SK-N-SH (cell line): ENCODE data around the gene CEP295NL. TPM values are rescaled to one million over a fixed set of nuclear protein-coding genes. Genes with fewer than 3 reads are reported as not detected.

Experiments used
- CHD2 ChIP-seq: fragments of 150-350 bp; IDR thresholded peaks from 2 replicates; pipeline ENCODE4 v1.6.1; 2018; ENCODE audit warnings: low read length; ENCODE audit not compliant: partially characterized antibody
- ELF1 ChIP-seq: IDR thresholded peaks from 2 replicates; pipeline ENCODE4 v1.4.0; 2012
- EP300 ChIP-seq, 2 experiments: IDR thresholded peaks; 2 replicates each; pipeline versions ENCODE4 v1.4.0 to v1.6.1; 2012; ENCODE audit warnings: borderline replicate concordance in 1 of 2, low read depth in 1 of 2, low read length in 1 of 2
- EZH2phosphoT487 ChIP-seq: fragments of 200-600 bp; sonication (generic); IDR thresholded peaks from 2 replicates; pipeline ENCODE4 v1.6.1; 2017; ENCODE audit warnings: low read depth, mixed run types, mild to moderate bottlenecking, antibody characterized with exemption, moderate library complexity, borderline replicate concordance
- FOSL2 ChIP-seq: IDR thresholded peaks from 2 replicates; pipeline ENCODE4 v1.4.0; 2012; ENCODE audit warnings: low read depth, mild to moderate bottlenecking, moderate library complexity, borderline replicate concordance
- FOXJ3 ChIP-seq: sonication (generic); formaldehyde crosslinking; IDR thresholded peaks from 2 replicates; pipeline ENCODE4 v1.5.1; 2020; ENCODE audit warnings: mild to moderate bottlenecking, missing genetic modification reagents
- FOXM1 ChIP-seq: IDR thresholded peaks from 2 replicates; pipeline ENCODE4 v1.4.0; 2012; ENCODE audit warnings: low read depth, mild to moderate bottlenecking
- GABPA ChIP-seq: IDR thresholded peaks from 2 replicates; pipeline ENCODE4 v1.4.0; 2012; ENCODE audit warnings: low read depth, mild to moderate bottlenecking
- JUND ChIP-seq: IDR thresholded peaks from 2 replicates; pipeline ENCODE4 v1.4.0; 2012
- MEF2A ChIP-seq: IDR thresholded peaks from 2 replicates; pipeline ENCODE4 v1.4.0; 2012; ENCODE audit warnings: low read depth, borderline replicate concordance
- MXI1 ChIP-seq: IDR thresholded peaks from 2 replicates; pipeline ENCODE4 v1.6.1; 2012; ENCODE audit warnings: mild to moderate bottlenecking, low read depth, low read length, improper control_type of control experiment
- NFIC ChIP-seq: IDR thresholded peaks from 2 replicates; pipeline ENCODE4 v1.4.0; 2012; ENCODE audit warnings: borderline replicate concordance
- NRF1 ChIP-seq: IDR thresholded peaks from 2 replicates; pipeline ENCODE4 v1.6.1; 2012; ENCODE audit warnings: low read depth, mild to moderate bottlenecking, low read length
- POLR2AphosphoS5 ChIP-seq: IDR thresholded peaks from 2 replicates; pipeline ENCODE4 v1.6.1; 2012; ENCODE audit warnings: low read depth, low read length
- RAD21 ChIP-seq: IDR thresholded peaks from 2 replicates; pipeline ENCODE4 v1.6.1; 2012; ENCODE audit warnings: mild to moderate bottlenecking, low read length
- RCOR1 ChIP-seq: fragments of 150-350 bp; IDR thresholded peaks from 2 replicates; pipeline ENCODE4 v1.6.1; 2017; ENCODE audit warnings: antibody characterized with exemption, low read length
- RFX5 ChIP-seq: IDR thresholded peaks from 2 replicates; pipeline ENCODE4 v1.6.1; 2012; ENCODE audit warnings: mild to moderate bottlenecking, improper control_type of control experiment, low read length
- RXRA ChIP-seq: IDR thresholded peaks from 2 replicates; pipeline ENCODE4 v1.4.0; 2012; ENCODE audit warnings: low read depth, mild to moderate bottlenecking, borderline replicate concordance
- SIN3A ChIP-seq: IDR thresholded peaks from 2 replicates; pipeline ENCODE4 v1.6.1; 2012; ENCODE audit warnings: low read depth, mild to moderate bottlenecking, low read length, moderate library complexity, borderline replicate concordance
- TAF1 ChIP-seq: IDR thresholded peaks from 2 replicates; pipeline ENCODE4 v1.6.1; 2012; ENCODE audit warnings: low read depth, mild to moderate bottlenecking, low read length, moderate library complexity, borderline replicate concordance
- TCF12 ChIP-seq: IDR thresholded peaks from 2 replicates; pipeline ENCODE4 v1.4.0; 2012
- TEAD4 ChIP-seq: IDR thresholded peaks from 2 replicates; pipeline ENCODE4 v1.4.0; 2012; ENCODE audit warnings: mild to moderate bottlenecking, borderline replicate concordance; ENCODE audit not compliant: insufficient read depth
- YY1 ChIP-seq: IDR thresholded peaks from 2 replicates; pipeline ENCODE4 v1.4.0; 2012; ENCODE audit warnings: low read depth, mild to moderate bottlenecking
- polyA plus RNA-seq, 3 experiments: library from polyadenylated mRNA; depleted of rRNA; stranded (reverse); fragments of >200 nt; gene quantifications; 2 replicates each; pipeline ENCODE4 v1.2.3, GENCODE V29; 2012
- TF ChIP-seq, protein P1 (sequence below): fragments of 200-600 bp; sonication (generic); IDR thresholded peaks from 2 replicates; pipeline ENCODE4 v1.6.1; 2017; ENCODE audit warnings: antibody characterized with exemption, mild to moderate bottlenecking, moderate library complexity
- TF ChIP-seq, protein P2 (sequence below): IDR thresholded peaks from 2 replicates; pipeline ENCODE4; 2012
- TF ChIP-seq, protein P3 (sequence below): IDR thresholded peaks from 2 replicates; pipeline ENCODE4 v1.4.0; 2012; ENCODE audit warnings: low read depth
- TF ChIP-seq, protein P4 (sequence below): IDR thresholded peaks from 2 replicates; pipeline ENCODE4 v1.4.0; 2012; ENCODE audit warnings: low read depth, borderline replicate concordance
- TF ChIP-seq, protein P5 (sequence below): fragments of 150-350 bp; IDR thresholded peaks from 2 replicates; pipeline ENCODE4 v1.6.1; 2017; ENCODE audit warnings: antibody characterized with exemption, low read length, low read depth, borderline replicate concordance

Gene CEP295NL
- polyA plus RNA-seq, 1 of the 3 experiments (the other 2 are of a cell fraction), result 0.35 TPM

DNA sequence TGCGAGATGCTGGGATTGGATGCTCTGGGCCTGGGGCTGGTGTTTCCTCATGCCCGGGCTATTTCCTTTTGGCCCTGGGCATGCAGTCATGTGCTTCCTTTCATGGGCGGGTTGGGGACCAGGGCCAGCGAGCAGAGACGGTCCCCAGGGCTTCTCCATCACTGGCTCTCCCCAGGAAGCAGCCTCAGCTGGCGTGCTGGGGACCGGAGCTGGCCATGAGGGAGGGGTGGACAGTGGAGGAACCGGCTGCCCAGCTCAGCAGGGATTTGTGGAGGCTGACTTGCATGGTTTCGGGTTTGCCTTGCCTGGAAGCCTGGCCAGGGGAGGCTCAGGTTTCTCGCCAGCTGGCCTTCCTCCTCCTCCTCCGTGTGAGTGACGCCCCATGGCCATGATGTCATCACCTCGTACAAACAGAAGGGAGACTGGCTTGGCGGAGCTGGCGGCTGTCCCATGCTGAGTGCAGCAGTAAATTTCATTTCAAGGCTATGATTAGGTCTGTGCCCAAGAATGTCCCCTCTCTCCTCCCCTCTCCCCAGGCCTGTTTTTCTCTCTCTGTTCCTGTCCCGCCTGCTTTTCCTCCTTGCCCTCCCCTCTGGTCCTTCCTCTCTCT is 31.1 kb upstream of the CEP295NL start (continued):
- TF ChIP-seq, protein P1, sequence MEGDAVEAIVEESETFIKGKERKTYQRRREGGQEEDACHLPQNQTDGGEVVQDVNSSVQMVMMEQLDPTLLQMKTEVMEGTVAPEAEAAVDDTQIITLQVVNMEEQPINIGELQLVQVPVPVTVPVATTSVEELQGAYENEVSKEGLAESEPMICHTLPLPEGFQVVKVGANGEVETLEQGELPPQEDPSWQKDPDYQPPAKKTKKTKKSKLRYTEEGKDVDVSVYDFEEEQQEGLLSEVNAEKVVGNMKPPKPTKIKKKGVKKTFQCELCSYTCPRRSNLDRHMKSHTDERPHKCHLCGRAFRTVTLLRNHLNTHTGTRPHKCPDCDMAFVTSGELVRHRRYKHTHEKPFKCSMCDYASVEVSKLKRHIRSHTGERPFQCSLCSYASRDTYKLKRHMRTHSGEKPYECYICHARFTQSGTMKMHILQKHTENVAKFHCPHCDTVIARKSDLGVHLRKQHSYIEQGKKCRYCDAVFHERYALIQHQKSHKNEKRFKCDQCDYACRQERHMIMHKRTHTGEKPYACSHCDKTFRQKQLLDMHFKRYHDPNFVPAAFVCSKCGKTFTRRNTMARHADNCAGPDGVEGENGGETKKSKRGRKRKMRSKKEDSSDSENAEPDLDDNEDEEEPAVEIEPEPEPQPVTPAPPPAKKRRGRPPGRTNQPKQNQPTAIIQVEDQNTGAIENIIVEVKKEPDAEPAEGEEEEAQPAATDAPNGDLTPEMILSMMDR, result no peak
- TF ChIP-seq POLR2AphosphoS5 (peak; percentile 66; the same call in 1 of the 2 replicates), RFX5 (no peak), MXI1 (peak; percentile 63; the same call in 1 of the 2 replicates), ELF1 (no peak), YY1 (no peak), EZH2phosphoT487 (no peak), NFIC (peak; percentile 83), FOXJ3 (CRISPR knock-in tag) (0 out of 2 replicates have a peak, but pooled peaks have one; percentile 57), RCOR1 (peak; percentile 88), TEAD4 (peak; percentile 57; the same call in 1 of the 2 replicates), EP300 (IDR thresholded peaks at IDR 0.05; ENCODE audit: borderline replicate concordance in 1 of 2, low read depth in 1 of 2, low read length in 1 of 2) (peak in 1 of 2 experiments; percentile 66; a peak in 2 of 4 replicates), RAD21 (no peak), FOXM1 (no peak), SIN3A (0 out of 2 replicates have a peak, but pooled peaks have one; percentile 70), TCF12 (peak; percentile 89), CHD2 (no peak), NRF1 (no peak), FOSL2 (peak; percentile 70; the same call in 1 of the 2 replicates), JUND (peak; percentile 52; the same call in 1 of the 2 replicates), RXRA (no peak; the same call in 1 of the 2 replicates), TAF1 (peak; percentile 34; the same call in 1 of the 2 replicates), GABPA (no peak), MEF2A (no peak)
- TF ChIP-seq, protein P2, sequence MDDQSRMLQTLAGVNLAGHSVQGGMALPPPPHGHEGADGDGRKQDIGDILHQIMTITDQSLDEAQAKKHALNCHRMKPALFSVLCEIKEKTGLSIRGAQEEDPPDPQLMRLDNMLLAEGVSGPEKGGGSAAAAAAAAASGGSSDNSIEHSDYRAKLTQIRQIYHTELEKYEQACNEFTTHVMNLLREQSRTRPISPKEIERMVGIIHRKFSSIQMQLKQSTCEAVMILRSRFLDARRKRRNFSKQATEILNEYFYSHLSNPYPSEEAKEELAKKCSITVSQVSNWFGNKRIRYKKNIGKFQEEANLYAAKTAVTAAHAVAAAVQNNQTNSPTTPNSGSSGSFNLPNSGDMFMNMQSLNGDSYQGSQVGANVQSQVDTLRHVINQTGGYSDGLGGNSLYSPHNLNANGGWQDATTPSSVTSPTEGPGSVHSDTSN, result peak; percentile 96
- TF ChIP-seq, protein P3, sequence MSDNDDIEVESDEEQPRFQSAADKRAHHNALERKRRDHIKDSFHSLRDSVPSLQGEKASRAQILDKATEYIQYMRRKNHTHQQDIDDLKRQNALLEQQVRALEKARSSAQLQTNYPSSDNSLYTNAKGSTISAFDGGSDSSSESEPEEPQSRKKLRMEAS, result peak; percentile 88
- TF ChIP-seq, protein P4, sequence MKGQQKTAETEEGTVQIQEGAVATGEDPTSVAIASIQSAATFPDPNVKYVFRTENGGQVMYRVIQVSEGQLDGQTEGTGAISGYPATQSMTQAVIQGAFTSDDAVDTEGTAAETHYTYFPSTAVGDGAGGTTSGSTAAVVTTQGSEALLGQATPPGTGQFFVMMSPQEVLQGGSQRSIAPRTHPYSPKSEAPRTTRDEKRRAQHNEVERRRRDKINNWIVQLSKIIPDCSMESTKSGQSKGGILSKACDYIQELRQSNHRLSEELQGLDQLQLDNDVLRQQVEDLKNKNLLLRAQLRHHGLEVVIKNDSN, result peak; percentile 60; the same call in 1 of the 2 replicates
- TF ChIP-seq, protein P5, sequence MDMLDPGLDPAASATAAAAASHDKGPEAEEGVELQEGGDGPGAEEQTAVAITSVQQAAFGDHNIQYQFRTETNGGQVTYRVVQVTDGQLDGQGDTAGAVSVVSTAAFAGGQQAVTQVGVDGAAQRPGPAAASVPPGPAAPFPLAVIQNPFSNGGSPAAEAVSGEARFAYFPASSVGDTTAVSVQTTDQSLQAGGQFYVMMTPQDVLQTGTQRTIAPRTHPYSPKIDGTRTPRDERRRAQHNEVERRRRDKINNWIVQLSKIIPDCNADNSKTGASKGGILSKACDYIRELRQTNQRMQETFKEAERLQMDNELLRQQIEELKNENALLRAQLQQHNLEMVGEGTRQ, result no peak
